SK-N-SH treated with all-trans-retinoic acid at 6 μM for 48 hours (cell line): Measurements from ENCODE around the gene C2CD4D.

Experiments
- ATAC-seq: fragments of 200-7000 bp; cut with Tn5 transposase; 3 replicates; pipeline ENCODE4 v1.9.1; 2020; ENCODE audit warnings: mild to moderate bottlenecking, moderate library complexity
- ARNTL ChIP-seq: fragments of 450-650 bp; formaldehyde crosslinking; IDR thresholded peaks from 2 replicates; pipeline ENCODE4 v1.5.0; 2020; ENCODE audit warnings: low read depth, mild to moderate bottlenecking, moderate library complexity, borderline replicate concordance
- BACH2 ChIP-seq: fragments of 250-450 bp; sonication (Bioruptor Pico); IDR thresholded peaks from 2 replicates; pipeline ENCODE4 v1.9.0; 2021; ENCODE audit warnings: mild to moderate bottlenecking, borderline replicate concordance
- CSDC2 ChIP-seq: fragments of 250-450 bp; sonication (Bioruptor Pico); IDR thresholded peaks from 2 replicates; pipeline ENCODE4 v1.5.0; 2020; ENCODE audit warnings: mild to moderate bottlenecking, moderate library complexity
- ESRRG ChIP-seq: fragments of 250-450 bp; sonication (Bioruptor Pico); IDR thresholded peaks from 2 replicates; pipeline ENCODE4 v1.6.1; 2021; ENCODE audit warnings: mild to moderate bottlenecking
- GLIS3 ChIP-seq: fragments of 250-450 bp; sonication (Bioruptor Pico); IDR thresholded peaks from 2 replicates; pipeline ENCODE4 v1.5.0; 2020; ENCODE audit warnings: mild to moderate bottlenecking, moderate library complexity
- ISL1 ChIP-seq: fragments of 250-450 bp; sonication (Bioruptor Pico); IDR thresholded peaks from 2 replicates; pipeline ENCODE4 v2.1.2; 2022; ENCODE audit warnings: mild to moderate bottlenecking, moderate library complexity
- OSR1 ChIP-seq: fragments of 250-450 bp; sonication (Bioruptor Pico); IDR thresholded peaks from 2 replicates; pipeline ENCODE4 v1.8.0; 2022; ENCODE audit warnings: moderate library complexity, mild to moderate bottlenecking, inconsistent platforms
- PPARA ChIP-seq: fragments of 250-450 bp; sonication (Bioruptor Pico); IDR thresholded peaks from 2 replicates; pipeline ENCODE4 v1.5.0; 2020; ENCODE audit warnings: mild to moderate bottlenecking, borderline replicate concordance
- RARB ChIP-seq: fragments of 250-450 bp; sonication (Bioruptor Pico); IDR thresholded peaks from 2 replicates; pipeline ENCODE4 v1.8.0; 2021; ENCODE audit warnings: mild to moderate bottlenecking, moderate library complexity
- SNAI2 ChIP-seq: fragments of 250-450 bp; sonication (Bioruptor Pico); IDR thresholded peaks from 2 replicates; pipeline ENCODE4 v1.5.0; 2020; ENCODE audit warnings: mild to moderate bottlenecking, moderate library complexity
- TCF4 ChIP-seq: fragments of 250-450 bp; sonication (Bioruptor Pico); IDR thresholded peaks from 2 replicates; pipeline ENCODE4 v1.8.0; 2021; ENCODE audit warnings: mild to moderate bottlenecking, moderate library complexity, borderline replicate concordance
- TOX ChIP-seq: fragments of 250-450 bp; sonication (Bioruptor Pico); IDR thresholded peaks from 2 replicates; pipeline ENCODE4 v1.8.0; 2021; ENCODE audit warnings: mild to moderate bottlenecking, moderate library complexity, borderline replicate concordance
- ZFP3 ChIP-seq: fragments of 250-450 bp; sonication (Bioruptor Pico); IDR thresholded peaks from 2 replicates; pipeline ENCODE4 v1.5.0; 2020; ENCODE audit warnings: mild to moderate bottlenecking, moderate library complexity
- ZFP30 ChIP-seq: fragments of 450-650 bp; formaldehyde crosslinking; IDR thresholded peaks from 2 replicates; pipeline ENCODE4 v1.5.0; 2022; ENCODE audit warnings: mild to moderate bottlenecking, moderate library complexity
- ZNF70 ChIP-seq: fragments of 450-650 bp; formaldehyde crosslinking; IDR thresholded peaks from 2 replicates; pipeline ENCODE4 v1.5.0; 2020; ENCODE audit warnings: mild to moderate bottlenecking, moderate library complexity
- ZNF8 ChIP-seq: fragments of 450-650 bp; formaldehyde crosslinking; IDR thresholded peaks from 2 replicates; pipeline ENCODE4 v1.5.0; 2020; ENCODE audit warnings: mild to moderate bottlenecking, moderate library complexity
- TF ChIP-seq, protein P1 (sequence below): fragments of 250-450 bp; sonication (Bioruptor Pico); IDR thresholded peaks from 2 replicates; pipeline ENCODE4 v1.5.1; 2021; ENCODE audit warnings: mild to moderate bottlenecking, moderate library complexity
- TF ChIP-seq, protein P2 (sequence below): fragments of 250-450 bp; sonication (Bioruptor Pico); IDR thresholded peaks from 2 replicates; pipeline ENCODE4 v1.8.0; 2020; ENCODE audit warnings: mild to moderate bottlenecking, moderate library complexity, borderline replicate concordance
- TF ChIP-seq, protein P3 (sequence below): fragments of 250-450 bp; sonication (Bioruptor Pico); IDR thresholded peaks from 2 replicates; pipeline ENCODE4 v1.8.0; 2021; ENCODE audit warnings: low read depth, mild to moderate bottlenecking, moderate library complexity, borderline replicate concordance
- TF ChIP-seq, protein P4 (sequence below): fragments of 250-450 bp; sonication (Bioruptor Pico); IDR thresholded peaks from 2 replicates; pipeline ENCODE4 v1.5.0; 2020; ENCODE audit warnings: mild to moderate bottlenecking, moderate library complexity

Gene C2CD4D

DNA sequence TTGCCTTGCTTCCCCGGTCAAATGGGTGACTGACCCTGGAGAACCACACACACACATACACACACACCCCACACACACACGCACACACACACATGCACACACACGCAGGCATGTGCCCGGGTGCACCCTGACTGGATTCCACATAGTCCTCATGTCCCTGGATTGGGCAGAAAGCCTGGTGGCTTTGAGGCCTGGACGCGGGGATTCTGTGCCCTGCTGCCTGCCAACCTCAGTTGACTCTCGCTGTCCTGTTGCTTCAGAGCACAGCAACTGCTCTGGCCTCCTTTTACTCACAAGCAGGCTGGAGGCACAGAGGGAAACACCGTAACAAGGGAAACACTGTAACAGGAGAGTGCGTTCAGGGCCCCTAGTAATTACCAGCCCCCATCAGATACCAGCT, 14.4 kb downstream of the C2CD4D start:
- TF ChIP-seq ZFP30 (CRISPR knock-in tag): no peak
- TF ChIP-seq, protein P1, sequence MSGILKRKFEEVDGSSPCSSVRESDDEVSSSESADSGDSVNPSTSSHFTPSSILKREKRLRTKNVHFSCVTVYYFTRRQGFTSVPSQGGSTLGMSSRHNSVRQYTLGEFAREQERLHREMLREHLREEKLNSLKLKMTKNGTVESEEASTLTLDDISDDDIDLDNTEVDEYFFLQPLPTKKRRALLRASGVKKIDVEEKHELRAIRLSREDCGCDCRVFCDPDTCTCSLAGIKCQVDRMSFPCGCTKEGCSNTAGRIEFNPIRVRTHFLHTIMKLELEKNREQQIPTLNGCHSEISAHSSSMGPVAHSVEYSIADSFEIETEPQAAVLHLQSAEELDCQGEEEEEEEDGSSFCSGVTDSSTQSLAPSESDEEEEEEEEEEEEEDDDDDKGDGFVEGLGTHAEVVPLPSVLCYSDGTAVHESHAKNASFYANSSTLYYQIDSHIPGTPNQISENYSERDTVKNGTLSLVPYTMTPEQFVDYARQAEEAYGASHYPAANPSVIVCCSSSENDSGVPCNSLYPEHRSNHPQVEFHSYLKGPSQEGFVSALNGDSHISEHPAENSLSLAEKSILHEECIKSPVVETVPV: no peak
- TF ChIP-seq TOX (CRISPR knock-in tag): no peak
- TF ChIP-seq SNAI2 (CRISPR knock-in tag): no peak
- TF ChIP-seq CSDC2: no peak
- TF ChIP-seq, protein P2, sequence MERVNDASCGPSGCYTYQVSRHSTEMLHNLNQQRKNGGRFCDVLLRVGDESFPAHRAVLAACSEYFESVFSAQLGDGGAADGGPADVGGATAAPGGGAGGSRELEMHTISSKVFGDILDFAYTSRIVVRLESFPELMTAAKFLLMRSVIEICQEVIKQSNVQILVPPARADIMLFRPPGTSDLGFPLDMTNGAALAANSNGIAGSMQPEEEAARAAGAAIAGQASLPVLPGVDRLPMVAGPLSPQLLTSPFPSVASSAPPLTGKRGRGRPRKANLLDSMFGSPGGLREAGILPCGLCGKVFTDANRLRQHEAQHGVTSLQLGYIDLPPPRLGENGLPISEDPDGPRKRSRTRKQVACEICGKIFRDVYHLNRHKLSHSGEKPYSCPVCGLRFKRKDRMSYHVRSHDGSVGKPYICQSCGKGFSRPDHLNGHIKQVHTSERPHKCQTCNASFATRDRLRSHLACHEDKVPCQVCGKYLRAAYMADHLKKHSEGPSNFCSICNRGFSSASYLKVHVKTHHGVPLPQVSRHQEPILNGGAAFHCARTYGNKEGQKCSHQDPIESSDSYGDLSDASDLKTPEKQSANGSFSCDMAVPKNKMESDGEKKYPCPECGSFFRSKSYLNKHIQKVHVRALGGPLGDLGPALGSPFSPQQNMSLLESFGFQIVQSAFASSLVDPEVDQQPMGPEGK (CRISPR knock-in tag): no peak
- no peak for TF ChIP-seq ISL1 (CRISPR knock-in tag)
- no peak for TF ChIP-seq RARB
- no peak for TF ChIP-seq ZNF70
- no peak for TF ChIP-seq OSR1
- TF ChIP-seq, protein P3, sequence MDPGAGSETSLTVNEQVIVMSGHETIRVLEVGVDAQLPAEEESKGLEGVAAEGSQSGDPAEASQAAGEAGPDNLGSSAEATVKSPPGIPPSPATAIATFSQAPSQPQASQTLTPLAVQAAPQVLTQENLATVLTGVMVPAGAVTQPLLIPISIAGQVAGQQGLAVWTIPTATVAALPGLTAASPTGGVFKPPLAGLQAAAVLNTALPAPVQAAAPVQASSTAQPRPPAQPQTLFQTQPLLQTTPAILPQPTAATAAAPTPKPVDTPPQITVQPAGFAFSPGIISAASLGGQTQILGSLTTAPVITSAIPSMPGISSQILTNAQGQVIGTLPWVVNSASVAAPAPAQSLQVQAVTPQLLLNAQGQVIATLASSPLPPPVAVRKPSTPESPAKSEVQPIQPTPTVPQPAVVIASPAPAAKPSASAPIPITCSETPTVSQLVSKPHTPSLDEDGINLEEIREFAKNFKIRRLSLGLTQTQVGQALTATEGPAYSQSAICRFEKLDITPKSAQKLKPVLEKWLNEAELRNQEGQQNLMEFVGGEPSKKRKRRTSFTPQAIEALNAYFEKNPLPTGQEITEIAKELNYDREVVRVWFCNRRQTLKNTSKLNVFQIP (CRISPR knock-in tag): no peak
- TF ChIP-seq TCF4 (CRISPR knock-in tag): no peak
- TF ChIP-seq ZNF8 (CRISPR knock-in tag): no peak
- TF ChIP-seq BACH2: no peak
- TF ChIP-seq, all 23 proteins: peak for 0
- ATAC-seq: no peak

DNA sequence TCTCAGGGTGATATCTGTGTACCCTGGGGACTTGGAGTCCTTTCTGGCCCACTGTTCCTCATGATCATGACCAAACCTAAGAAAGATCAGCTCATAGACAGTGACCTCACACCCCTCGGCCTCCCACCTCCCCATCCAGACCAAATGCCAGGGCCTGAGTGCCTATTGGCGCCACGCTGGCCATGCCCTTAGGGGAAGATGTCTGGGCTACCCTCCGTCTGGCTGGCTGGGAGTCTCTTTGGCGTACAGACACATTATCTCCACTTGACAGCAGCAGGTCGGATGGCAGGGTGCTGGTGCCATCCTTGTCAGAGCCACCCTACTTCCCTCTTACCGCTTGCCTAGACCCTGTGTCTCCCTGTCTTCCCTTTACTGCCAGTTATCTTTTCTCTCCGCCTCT, 16.4 kb downstream of the C2CD4D start:
- no peak for ATAC-seq
- TF ChIP-seq, protein P3 (CRISPR knock-in tag): no peak
- TF ChIP-seq CSDC2 (no peak), RARB (no peak), ZFP30 (CRISPR knock-in tag) (no peak), ZNF70 (no peak), SNAI2 (CRISPR knock-in tag) (no peak), ZFP3 (no peak), OSR1 (no peak), ARNTL (CRISPR knock-in tag) (no peak), TOX (CRISPR knock-in tag) (no peak), ESRRG (CRISPR knock-in tag) (no peak), TCF4 (CRISPR knock-in tag) (no peak), PPARA (CRISPR knock-in tag) (no peak), GLIS3 (no peak)
- TF ChIP-seq, protein P2 (CRISPR knock-in tag): no peak
- TF ChIP-seq, protein P4, sequence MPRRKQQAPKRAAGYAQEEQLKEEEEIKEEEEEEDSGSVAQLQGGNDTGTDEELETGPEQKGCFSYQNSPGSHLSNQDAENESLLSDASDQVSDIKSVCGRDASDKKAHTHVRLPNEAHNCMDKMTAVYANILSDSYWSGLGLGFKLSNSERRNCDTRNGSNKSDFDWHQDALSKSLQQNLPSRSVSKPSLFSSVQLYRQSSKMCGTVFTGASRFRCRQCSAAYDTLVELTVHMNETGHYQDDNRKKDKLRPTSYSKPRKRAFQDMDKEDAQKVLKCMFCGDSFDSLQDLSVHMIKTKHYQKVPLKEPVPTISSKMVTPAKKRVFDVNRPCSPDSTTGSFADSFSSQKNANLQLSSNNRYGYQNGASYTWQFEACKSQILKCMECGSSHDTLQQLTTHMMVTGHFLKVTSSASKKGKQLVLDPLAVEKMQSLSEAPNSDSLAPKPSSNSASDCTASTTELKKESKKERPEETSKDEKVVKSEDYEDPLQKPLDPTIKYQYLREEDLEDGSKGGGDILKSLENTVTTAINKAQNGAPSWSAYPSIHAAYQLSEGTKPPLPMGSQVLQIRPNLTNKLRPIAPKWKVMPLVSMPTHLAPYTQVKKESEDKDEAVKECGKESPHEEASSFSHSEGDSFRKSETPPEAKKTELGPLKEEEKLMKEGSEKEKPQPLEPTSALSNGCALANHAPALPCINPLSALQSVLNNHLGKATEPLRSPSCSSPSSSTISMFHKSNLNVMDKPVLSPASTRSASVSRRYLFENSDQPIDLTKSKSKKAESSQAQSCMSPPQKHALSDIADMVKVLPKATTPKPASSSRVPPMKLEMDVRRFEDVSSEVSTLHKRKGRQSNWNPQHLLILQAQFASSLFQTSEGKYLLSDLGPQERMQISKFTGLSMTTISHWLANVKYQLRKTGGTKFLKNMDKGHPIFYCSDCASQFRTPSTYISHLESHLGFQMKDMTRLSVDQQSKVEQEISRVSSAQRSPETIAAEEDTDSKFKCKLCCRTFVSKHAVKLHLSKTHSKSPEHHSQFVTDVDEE (CRISPR knock-in tag): no peak
- TF ChIP-seq, protein P1: no peak
